Caco-2 (cell line): ENCODE measurements around the gene ABCA7. TPM values are rescaled to one million over a fixed set of nuclear protein-coding genes. Genes with fewer than 3 reads are reported as not detected.

Experiments
- BruUV-seq: library from RNA; stranded (reverse); fragments of 400-500 nt; replicated peaks from 2 replicates; lab custom pipeline; 2021; lab: Mats Ljungman, UMichigan
- CTCF ChIA-PET: fragments of 300-600 bp; sonication (Branson Sonifier 250); formaldehyde crosslinking; loops from one replicate; lab custom pipeline; 2022; ENCODE audit warnings: antibody characterized with exemption; lab: Charles Lee
- POLR2A ChIA-PET: fragments of 300-600 bp; sonication (Branson Sonifier 250); formaldehyde crosslinking; loops from one replicate; lab custom pipeline; 2022; ENCODE audit warnings: antibody characterized with exemption; lab: Charles Lee
- DNase-seq, 2 experiments: peaks; one replicate each; pipeline versions ENCODE4 v3.0.0 to v3.0.0-alpha.2; 2020 to 2022
- H3K27me3 ChIP-seq: replicated peaks from 2 replicates; pipeline ENCODE4 v1.6.0; 2011; ENCODE audit warnings: low read length; ENCODE audit not compliant: control insufficient read depth, insufficient read depth
- H3K36me3 ChIP-seq: 2 replicates; pipeline ENCODE4 v1.5.1; 2011; ENCODE audit warnings: low read length; ENCODE audit not compliant: control insufficient read depth, insufficient read depth
- H3K4me1 ChIP-seq: fragments of 250-450 bp; sonication (Bioruptor Pico); 2 replicates; pipeline ENCODE4 v1.5.1; 2020; ENCODE audit warnings: mild to moderate bottlenecking
- H3K4me3 ChIP-seq: 2 replicates; pipeline ENCODE4 v1.5.1; 2011; ENCODE audit warnings: low read depth, mild to moderate bottlenecking, control low read depth, low read length
- H3K9me3 ChIP-seq: fragments of 250-450 bp; sonication (Bioruptor Pico); 2 replicates; pipeline ENCODE4 v1.5.1; 2020; ENCODE audit warnings: mild to moderate bottlenecking, moderate library complexity
- H3K27ac Mint-ChIP-seq: one replicate; pipeline ENCODE4 v1.8.0; 2022; ENCODE audit warnings: mixed read lengths; ENCODE audit not compliant: unreplicated experiment
- H3K27me3 Mint-ChIP-seq: one replicate; pipeline ENCODE4 v1.8.0; 2022; ENCODE audit warnings: mixed read lengths; ENCODE audit not compliant: insufficient read depth, unreplicated experiment
- H3K36me3 Mint-ChIP-seq: one replicate; pipeline ENCODE4 v1.8.0; 2022; ENCODE audit warnings: mild to moderate bottlenecking, mixed read lengths; ENCODE audit not compliant: insufficient read depth, unreplicated experiment
- H3K4me1 Mint-ChIP-seq: one replicate; pipeline ENCODE4 v1.8.0; 2022; ENCODE audit warnings: low read depth, mixed read lengths; ENCODE audit not compliant: unreplicated experiment
- H3K4me3 Mint-ChIP-seq: one replicate; pipeline ENCODE4 v1.8.0; 2022; ENCODE audit warnings: mild to moderate bottlenecking, moderate library complexity, mixed read lengths; ENCODE audit not compliant: unreplicated experiment
- H3K9me3 Mint-ChIP-seq: one replicate; pipeline ENCODE4 v1.8.0; 2022; ENCODE audit warnings: mixed read lengths; ENCODE audit not compliant: unreplicated experiment
- intact Hi-C: fragments of 100-400 bp; cut with micrococcal nuclease; formaldehyde crosslinking; loops from one replicate; pipeline ENCODE4 v1.10.0; 2022; ENCODE audit not compliant: unreplicated experiment
- total RNA-seq: library from RNA; stranded (reverse); gene quantifications from 2 replicates; pipeline ENCODE4 v1.2.3, GENCODE V29; 2022
- TF ChIP-seq, protein P1 (sequence below), 2 experiments: fragments of 200-600 bp in 1 of 2; IDR thresholded peaks; 1 replicate in 1 of 2; 2 replicates in 1 of 2; pipeline versions ENCODE4 v1.5.1 to v1.8.0; 2011 to 2022; ENCODE audit warnings: antibody characterized with exemption in 1 of 2, control low read depth in 1 of 2, inconsistent platforms in 1 of 2, low read depth in 1 of 2, low read length in 1 of 2, mild to moderate bottlenecking in 1 of 2, moderate library complexity in 1 of 2; ENCODE audit not compliant: insufficient read depth in 1 of 2, severe bottlenecking in 1 of 2, unreplicated experiment in 1 of 2

ABCA7 gene
- total RNA-seq, 1 experiment from 2014 or later: 45.9 TPM

DNA sequence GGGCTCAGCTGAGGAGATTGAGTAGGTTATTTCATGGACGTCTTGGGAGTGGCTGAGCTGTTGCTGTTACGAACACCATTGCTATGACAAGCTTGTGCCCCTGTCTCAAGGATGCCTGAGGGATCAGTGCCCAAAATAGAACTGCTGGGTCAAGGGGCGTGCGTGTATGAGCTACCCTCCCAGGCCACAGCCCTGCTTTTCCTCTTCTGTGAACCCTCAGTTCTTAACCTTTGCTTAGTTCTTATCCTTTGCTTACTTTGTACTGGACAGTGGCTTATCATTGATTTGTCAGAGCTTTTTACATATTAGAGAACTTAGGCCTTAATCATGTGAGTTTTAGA, 36.1 kb downstream of the ABCA7 start:
- H3K36me3 Mint-ChIP-seq: peaks cover 54% of the 10 kb centered on the region
- intact Hi-C loops: no loop called here
- H3K4me1 Mint-ChIP-seq: peaks cover 15% of the 10 kb centered on the region
- peaks cover 9% of the 10 kb centered on the region; the same call in 1 of the 2 replicates for H3K4me1 ChIP-seq
- no TSS peak for BruUV-seq
- no peak overlapping the region for H3K4me3 ChIP-seq
- ChIA-PET CTCF (interaction anchor here (1.3 kb wide), 1 partner anchor 11 kb away, joined by 3 read pairs; no protein-coding TSS in a partner anchor), POLR2A (interaction anchor here (1.4 to 1.5 kb wide), 2 partner anchors 11 to 193 kb away, joined by 5 to 13 read pairs; partner anchors contain the start of gene CIRBP)
- no peak for DNase-seq
- peak overlapping the region; percentile 90 for H3K27ac Mint-ChIP-seq
- H3K36me3 ChIP-seq: no peaks in the 10 kb centered on the region; the same call in 1 of the 2 replicates
- no peaks in the 10 kb centered on the region for H3K9me3 ChIP-seq
- H3K27me3 Mint-ChIP-seq: no peaks in the 10 kb centered on the region
- peak overlapping the region; percentile 29 for H3K4me3 Mint-ChIP-seq
- H3K9me3 Mint-ChIP-seq: no peaks in the 10 kb centered on the region
- no peaks in the 10 kb centered on the region for H3K27me3 ChIP-seq
- TF ChIP-seq, protein P1, sequence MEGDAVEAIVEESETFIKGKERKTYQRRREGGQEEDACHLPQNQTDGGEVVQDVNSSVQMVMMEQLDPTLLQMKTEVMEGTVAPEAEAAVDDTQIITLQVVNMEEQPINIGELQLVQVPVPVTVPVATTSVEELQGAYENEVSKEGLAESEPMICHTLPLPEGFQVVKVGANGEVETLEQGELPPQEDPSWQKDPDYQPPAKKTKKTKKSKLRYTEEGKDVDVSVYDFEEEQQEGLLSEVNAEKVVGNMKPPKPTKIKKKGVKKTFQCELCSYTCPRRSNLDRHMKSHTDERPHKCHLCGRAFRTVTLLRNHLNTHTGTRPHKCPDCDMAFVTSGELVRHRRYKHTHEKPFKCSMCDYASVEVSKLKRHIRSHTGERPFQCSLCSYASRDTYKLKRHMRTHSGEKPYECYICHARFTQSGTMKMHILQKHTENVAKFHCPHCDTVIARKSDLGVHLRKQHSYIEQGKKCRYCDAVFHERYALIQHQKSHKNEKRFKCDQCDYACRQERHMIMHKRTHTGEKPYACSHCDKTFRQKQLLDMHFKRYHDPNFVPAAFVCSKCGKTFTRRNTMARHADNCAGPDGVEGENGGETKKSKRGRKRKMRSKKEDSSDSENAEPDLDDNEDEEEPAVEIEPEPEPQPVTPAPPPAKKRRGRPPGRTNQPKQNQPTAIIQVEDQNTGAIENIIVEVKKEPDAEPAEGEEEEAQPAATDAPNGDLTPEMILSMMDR (IDR thresholded peaks at IDR 0.05; ENCODE audit: insufficient read depth in 1 of 2, low read depth in 1 of 2, low read length in 1 of 2, severe bottlenecking in 1 of 2, unreplicated experiment in 1 of 2): no peak

DNA sequence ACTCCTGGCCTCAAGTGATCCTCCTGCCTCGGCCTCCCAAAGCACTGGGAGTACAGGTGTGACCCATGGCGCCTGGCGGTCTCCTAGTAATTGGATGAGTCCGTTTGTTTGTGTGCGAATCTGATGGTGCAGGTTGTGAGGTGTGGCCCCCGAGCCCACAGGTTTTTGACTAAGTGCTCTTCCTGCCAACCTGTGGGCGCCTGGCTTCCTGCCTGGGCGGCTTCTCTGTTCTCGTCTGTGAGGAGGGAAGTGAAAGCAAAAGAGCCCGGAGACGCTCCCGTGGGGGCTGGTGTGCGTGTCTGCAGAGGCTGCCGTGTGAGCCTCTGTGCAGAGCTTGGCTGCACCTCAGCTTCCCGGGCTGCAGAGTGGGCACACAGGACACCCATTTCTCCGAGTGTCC, 37.0 kb downstream of the ABCA7 start:
- DNase-seq: no peak
- Histone ChIP-seq H3K4me1 (peaks cover 9% of the 10 kb centered on the region; the same call in 1 of the 2 replicates), H3K4me3 (no peak overlapping the region), H3K9me3 (no peaks in the 10 kb centered on the region), H3K36me3 (no peaks in the 10 kb centered on the region; the same call in 1 of the 2 replicates), H3K27me3 (no peaks in the 10 kb centered on the region)
- TF ChIP-seq, protein P1 (IDR thresholded peaks at IDR 0.05; ENCODE audit: insufficient read depth in 1 of 2, low read depth in 1 of 2, low read length in 1 of 2, severe bottlenecking in 1 of 2, unreplicated experiment in 1 of 2): no peak
- CTCF ChIA-PET: no interaction called here
- Mint-ChIP-seq H3K36me3 (peaks cover 55% of the 10 kb centered on the region), H3K9me3 (no peaks in the 10 kb centered on the region), H3K4me1 (peaks cover 11% of the 10 kb centered on the region), H3K27me3 (no peaks in the 10 kb centered on the region), H3K27ac (no peak overlapping the region), H3K4me3 (no peak overlapping the region)
- POLR2A ChIA-PET: no interaction called here
- BruUV-seq: no TSS peak
- intact Hi-C loops: no loop called here

DNA sequence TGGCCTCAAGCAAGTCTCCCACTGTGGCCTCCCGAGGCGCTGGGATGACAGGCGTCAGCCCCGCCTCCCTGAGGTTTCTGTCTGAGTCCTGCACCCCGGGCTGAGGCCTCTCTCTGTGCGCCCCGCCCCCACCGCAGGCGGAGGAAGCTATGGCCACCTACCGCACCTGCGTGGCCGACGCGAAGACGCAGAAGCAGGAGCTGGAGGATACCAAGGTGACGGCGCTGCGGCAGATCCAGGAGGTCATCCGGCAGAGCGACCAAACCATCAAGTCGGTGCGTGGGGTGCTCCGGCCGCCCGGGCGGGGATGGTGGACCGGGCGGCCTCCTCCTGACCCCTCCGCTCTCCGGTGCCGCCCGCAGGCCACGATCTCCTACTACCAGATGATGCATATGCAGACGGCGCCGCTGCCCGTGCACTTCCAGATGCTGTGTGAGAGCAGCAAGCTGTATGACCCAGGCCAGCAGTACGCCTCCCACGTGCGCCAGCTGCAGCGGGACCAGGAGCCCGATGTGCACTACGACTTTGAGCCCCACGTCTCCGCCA, 39.7 kb downstream of the ABCA7 start:
- CTCF ChIA-PET: no interaction called here
- H3K27me3 Mint-ChIP-seq: no peaks in the 10 kb centered on the region
- Histone ChIP-seq H3K9me3 (no peaks in the 10 kb centered on the region), H3K4me1 (peaks cover 9% of the 10 kb centered on the region; the same call in 1 of the 2 replicates), H3K36me3 (no peaks in the 10 kb centered on the region), H3K27me3 (no peaks in the 10 kb centered on the region), H3K4me3 (no peak overlapping the region)
- no peak overlapping the region for H3K27ac Mint-ChIP-seq
- peaks cover 8% of the 10 kb centered on the region for H3K4me1 Mint-ChIP-seq
- no peak overlapping the region for H3K4me3 Mint-ChIP-seq
- peaks cover 68% of the 10 kb centered on the region for H3K36me3 Mint-ChIP-seq
- BruUV-seq: no TSS peak
- POLR2A ChIA-PET: no interaction called here
- intact Hi-C loops: no loop called here
- TF ChIP-seq, protein P1 (IDR thresholded peaks at IDR 0.05; ENCODE audit: insufficient read depth in 1 of 2, low read depth in 1 of 2, low read length in 1 of 2, severe bottlenecking in 1 of 2, unreplicated experiment in 1 of 2): no peak
- no peaks in the 10 kb centered on the region for H3K9me3 Mint-ChIP-seq
- no peak for DNase-seq
